ENCODE data around the gene PAX7.

PAX7 gene

GRCh38 chr1:18794561-18794960, 163.9 kb downstream of the PAX7 start:
- TF ChIP-seq CTCF (IDR thresholded peaks at IDR 0.05; ENCODE audit: extremely low read depth, missing control alignments), result no peak
- DNase-seq (ENCODE audit: low spot score), result no peak

- DNase-seq (ENCODE audit: low spot score), result no peak
- no peak for TF ChIP-seq CTCF (IDR thresholded peaks at IDR 0.05; ENCODE audit: extremely low read depth, missing control alignments)
Observed at GRCh38 chr1:18795002-18795689, 164.5 kb downstream of the PAX7 start.

- TF ChIP-seq CTCF (IDR thresholded peaks at IDR 0.05; ENCODE audit: extremely low read depth, missing control alignments), result no peak
- no peak for DNase-seq (ENCODE audit: low spot score)
Observed at GRCh38 chr1:18796950-18797349, 166.3 kb downstream of the PAX7 start.

Data from GM20000 (cell line).